OCI-M1 (cell line): ENCODE data around the gene AANAT.

Experiments used
- DNase-seq: peaks from one replicate; lab custom pipeline; 2025; lab: John Stamatoyannopoulos, UW

AANAT gene

GRCh38 chr17:76442341-76443338 lies 24.8 kb upstream of the AANAT start:
- DNase-seq, result peak; percentile 48

GRCh38 chr17:76444518-76445311 lies 22.7 kb upstream of the AANAT start:
- peak; percentile 39 for DNase-seq

GRCh38 chr17:76445697-76446448 lies 21.5 kb upstream of the AANAT start:
- no peak for DNase-seq

- no peak for DNase-seq
Observed at GRCh38 chr17:76446449-76447231, 20.8 kb upstream of the AANAT start.

GRCh38 chr17:76447931-76448652 lies 19.3 kb upstream of the AANAT start:
- no peak for DNase-seq

GRCh38 chr17:76449126-76449525 lies 18.3 kb upstream of the AANAT start:
- DNase-seq, result no peak

GRCh38 chr17:76451506-76451905 lies 15.9 kb upstream of the AANAT start:
- DNase-seq, result no peak

- DNase-seq, result peak; percentile 41
Observed at GRCh38 chr17:76452127-76452659, 15.2 kb upstream of the AANAT start.

- DNase-seq, result peak; percentile 91
Observed at GRCh38 chr17:76452660-76453430, 14.6 kb upstream of the AANAT start, which contains the start of gene UBE2O. UBE2O (minus strand) TSS chr17:76453152; CDS start chr17:76453141, 11 bp downstream.

- no peak for DNase-seq
Observed at GRCh38 chr17:76453431-76453743, 14.0 kb upstream of the AANAT start.

GRCh38 chr17:76458580-76459490 lies 8.6 kb upstream of the AANAT start:
- peak; percentile 80 for DNase-seq

GRCh38 chr17:76459674-76460073 lies 7.7 kb upstream of the AANAT start:
- no peak for DNase-seq

GRCh38 chr17:76461765-76462555 lies 5.4 kb upstream of the AANAT start:
- DNase-seq, result no peak

- no peak for DNase-seq
Observed at GRCh38 chr17:76462556-76463290, 4.7 kb upstream of the AANAT start.

GRCh38 chr17:76466775-76467130 lies 650 bp upstream of the AANAT start:
- no peak for DNase-seq

- no peak for DNase-seq
Observed at GRCh38 chr17:76467809-76468633, 618 bp downstream of the AANAT start.
